Activated CD8-positive, alpha-beta memory T cell treated with anti-CD3 and anti-CD28 coated beads, Interleukin-2, amount 50 U/mL, for 4 hours (primary cell): Measurements from ENCODE around the gene RAN.
"Not testable (repeated sequence)": the region's sequence is repeated elsewhere in the genome, so short reads cannot be mapped to it uniquely, and the experiment has no call there.

Source experiments
- DNase-seq: peaks from one replicate; pipeline ENCODE4 v3.0.0-alpha.2; 2020

RAN gene

GRCh38 chr12:130871286-130872178 is at the start of gene RAN:
TSS of gene RAN (plus strand) at chr12:130872066. CDS start at chr12:130872594, 528 bp downstream.
- peak; percentile 94 for DNase-seq

DNA sequence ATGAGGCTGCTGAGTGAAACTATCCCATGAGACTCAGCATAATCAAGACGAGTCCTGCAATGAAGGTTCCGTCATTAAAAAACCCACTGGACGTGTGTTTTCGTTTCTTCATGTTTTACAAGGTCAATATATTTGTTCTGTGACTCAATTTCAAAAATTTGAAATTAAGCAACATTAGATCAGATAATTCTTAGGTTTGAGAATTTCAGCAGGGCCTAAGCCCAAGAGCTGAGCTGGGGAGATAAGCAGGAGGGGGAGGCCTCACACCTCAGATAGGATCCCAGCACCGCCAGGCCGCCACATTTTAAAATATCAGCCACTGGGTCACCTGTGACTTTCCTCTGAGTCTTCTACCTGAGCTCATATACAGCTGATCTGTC is 46.1 kb upstream of the RAN start:
- no peak for DNase-seq

- peak; percentile 86 for DNase-seq
Observed at GRCh38 chr12:130826151-130826801, 45.6 kb upstream of the RAN start.

DNA sequence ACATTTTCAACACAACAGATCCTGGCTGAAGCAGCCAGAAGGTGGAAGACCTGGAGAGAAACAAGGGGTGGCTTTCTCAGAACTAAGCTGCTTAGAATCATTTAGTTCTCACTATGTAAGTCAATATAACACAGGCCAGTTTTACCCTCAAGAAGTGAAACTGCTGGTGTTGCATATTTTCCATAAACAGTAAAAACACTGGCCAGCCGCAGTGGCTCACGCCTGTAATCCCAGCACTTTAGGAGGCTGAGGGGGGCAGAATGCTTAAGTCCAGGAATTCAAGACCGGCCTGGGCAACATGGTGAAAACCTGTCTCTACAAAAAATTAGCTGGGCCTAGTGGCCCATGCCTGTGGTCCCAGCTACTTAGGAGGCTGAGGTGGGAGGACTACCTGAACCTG is 44.4 kb upstream of the RAN start:
- no peak for DNase-seq

- DNase-seq, result no peak
Observed at GRCh38 chr12:130828895-130829294, 43.0 kb upstream of the RAN start.

- DNase-seq, result no peak
Observed at GRCh38 chr12:130829391-130830245, 42.2 kb upstream of the RAN start.

DNA sequence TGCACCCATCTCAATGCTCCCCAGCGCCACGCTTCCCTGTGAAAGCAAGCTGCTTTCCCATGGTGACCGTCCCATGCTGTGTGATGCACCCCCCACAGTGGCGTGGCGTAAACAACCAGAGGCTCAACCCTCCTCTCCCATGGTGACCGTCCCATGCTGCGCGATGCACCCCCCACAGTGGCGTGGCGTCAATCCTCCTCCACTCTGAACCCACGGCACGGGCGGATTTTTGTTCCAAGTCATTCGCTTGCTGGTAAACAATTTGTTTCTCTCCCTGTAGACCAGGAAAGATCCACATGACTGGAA is 41.7 kb upstream of the RAN start:
- no peak for DNase-seq

- DNase-seq, result no peak
Observed at GRCh38 chr12:130831246-130831645, 40.6 kb upstream of the RAN start.

- no peak for DNase-seq
Observed at GRCh38 chr12:130831876-130832405, 39.9 kb upstream of the RAN start.

GRCh38 chr12:130832561-130833209 is 39.2 kb upstream of the RAN start:
- DNase-seq, result no peak

- DNase-seq, result no peak
Observed at GRCh38 chr12:130835011-130835410, 36.9 kb upstream of the RAN start.

GRCh38 chr12:130835436-130835835 is 36.4 kb upstream of the RAN start:
- no peak for DNase-seq

DNA sequence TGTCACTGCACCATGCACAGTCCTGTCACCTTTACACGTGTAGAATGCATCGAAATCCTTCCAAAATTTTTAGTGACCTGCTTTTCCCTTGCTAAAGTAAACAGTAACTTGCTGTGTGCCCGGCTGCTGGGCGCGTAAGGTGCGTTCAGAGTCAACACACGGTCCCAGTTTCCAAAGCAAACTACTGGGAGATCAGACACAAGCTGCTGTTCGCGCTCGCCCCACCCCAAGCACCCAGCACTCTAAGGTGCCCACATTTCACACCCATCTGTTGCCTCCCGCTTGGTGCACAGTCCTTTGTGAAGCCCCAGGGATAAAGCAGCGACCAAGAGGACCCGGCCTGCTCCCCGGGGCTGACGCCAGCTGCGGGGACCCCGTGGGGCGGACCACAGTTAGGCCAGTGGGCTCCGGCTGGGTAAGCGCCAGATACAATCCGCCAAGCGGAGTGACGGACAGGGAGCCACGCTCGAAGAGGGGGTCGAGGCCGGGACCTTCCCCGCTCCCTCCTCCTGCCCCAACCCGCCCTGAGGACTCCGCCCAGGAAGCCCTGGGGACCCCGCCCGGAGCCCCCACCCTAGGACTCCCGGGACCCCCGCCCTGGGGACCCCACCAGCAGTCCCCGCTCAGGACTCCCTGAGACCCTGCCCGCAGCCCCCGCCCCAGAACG is 33.4 kb upstream of the RAN start:
- no peak for DNase-seq

GRCh38 chr12:130838951-130839769 is 32.7 kb upstream of the RAN start, which contains the start of gene STX2:
TSS of gene STX2 (minus strand) at chr12:130839250. CDS start at chr12:130839099, 151 bp downstream.
- peak; percentile 90 for DNase-seq

DNA sequence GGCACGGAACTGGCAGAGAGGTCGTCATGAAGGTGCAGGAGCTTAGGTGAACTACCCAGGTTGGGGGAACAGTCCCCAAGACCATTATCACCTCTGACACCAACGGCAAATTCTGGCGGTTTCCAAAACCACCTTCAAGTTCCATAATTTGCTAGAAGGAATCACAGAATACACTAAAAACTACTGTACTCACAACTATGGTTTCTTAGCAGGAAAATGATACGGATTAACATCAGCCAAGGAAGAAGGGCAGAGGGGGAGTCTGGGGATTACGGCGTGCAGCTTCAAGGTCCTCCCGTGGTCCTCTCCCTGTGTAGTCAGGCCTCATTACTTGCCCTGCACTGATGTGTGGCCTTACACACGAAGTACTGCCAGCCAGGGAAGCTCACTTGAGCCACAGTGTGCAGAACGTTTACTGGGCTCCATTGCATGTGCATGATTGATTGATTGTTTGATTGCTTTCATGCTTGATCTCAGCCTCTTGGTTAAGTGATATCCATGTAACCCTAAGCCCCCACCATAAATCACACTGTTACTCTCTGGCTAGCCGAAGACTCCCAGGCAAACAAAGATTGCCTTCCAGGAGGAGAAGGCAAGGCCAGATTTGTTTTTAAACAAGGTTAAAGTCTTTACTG is 32.0 kb upstream of the RAN start:
- DNase-seq, result no peak

GRCh38 chr12:130846369-130846768 is 25.5 kb upstream of the RAN start:
- DNase-seq, result no peak

GRCh38 chr12:130847112-130847511 is 24.8 kb upstream of the RAN start:
- DNase-seq, result no peak

- not testable (repeated sequence) for DNase-seq
Observed at GRCh38 chr12:130848105-130848504, 23.8 kb upstream of the RAN start.

DNA sequence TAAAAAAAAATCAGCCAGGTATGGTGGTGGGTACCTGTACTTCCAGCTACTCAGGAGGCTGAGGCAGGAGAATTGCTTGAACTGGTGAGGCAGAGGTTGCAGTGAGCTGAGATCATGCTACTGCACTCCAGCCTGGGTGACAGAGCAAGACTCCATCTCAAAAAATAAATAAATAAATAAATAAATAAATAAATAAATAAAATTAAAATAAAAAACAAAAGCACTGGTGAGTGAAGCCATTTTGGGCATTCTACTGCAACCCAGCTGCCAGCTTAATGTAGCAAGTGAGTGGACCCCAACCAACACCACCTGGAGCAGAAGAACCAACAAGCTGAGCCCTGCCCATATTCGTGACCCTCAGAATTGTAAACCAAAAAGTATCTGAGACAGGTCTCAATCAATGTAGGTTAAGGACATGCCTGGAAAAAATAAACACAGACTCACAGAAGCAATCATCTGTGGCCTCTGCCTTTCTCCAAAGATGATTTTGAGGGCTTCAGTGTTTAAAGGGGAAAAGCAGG is 23.0 kb upstream of the RAN start:
- not testable (repeated sequence) for DNase-seq
